Stimulated activated CD4-positive, alpha-beta T cell treated with anti-CD3 and anti-CD28 coated beads, Interleukin-4, amount 100 ng/mL, for 24 hours (primary cell): ENCODE measurements around the gene LRRC34.

Experiments used
- DNase-seq: peaks from one replicate; pipeline ENCODE4 v3.0.0-alpha.2; 2020

Gene LRRC34

GRCh38 chr3:169764312-169764881, 48.3 kb downstream of the LRRC34 start:
- peak; percentile 69 for DNase-seq

DNA sequence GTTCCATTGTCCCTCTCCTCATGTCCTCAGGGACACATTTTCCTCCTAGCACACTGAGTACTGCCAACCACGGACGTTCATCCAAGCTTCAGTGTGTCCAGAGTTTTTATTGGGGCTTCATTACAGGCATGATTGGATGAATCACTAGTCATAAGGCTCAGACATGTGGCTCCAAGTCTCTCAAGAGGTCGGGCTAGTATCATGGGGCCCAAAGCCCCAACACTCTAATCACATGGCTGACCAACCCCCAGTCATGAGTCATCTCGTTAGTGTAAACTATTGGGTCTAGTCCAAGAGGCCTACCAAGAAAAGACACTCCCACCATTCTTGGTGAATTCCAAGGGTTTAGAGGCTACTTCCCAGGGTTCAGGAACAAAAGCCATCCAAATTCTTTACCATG, 52.2 kb downstream of the LRRC34 start:
- DNase-seq, result no peak

DNA sequence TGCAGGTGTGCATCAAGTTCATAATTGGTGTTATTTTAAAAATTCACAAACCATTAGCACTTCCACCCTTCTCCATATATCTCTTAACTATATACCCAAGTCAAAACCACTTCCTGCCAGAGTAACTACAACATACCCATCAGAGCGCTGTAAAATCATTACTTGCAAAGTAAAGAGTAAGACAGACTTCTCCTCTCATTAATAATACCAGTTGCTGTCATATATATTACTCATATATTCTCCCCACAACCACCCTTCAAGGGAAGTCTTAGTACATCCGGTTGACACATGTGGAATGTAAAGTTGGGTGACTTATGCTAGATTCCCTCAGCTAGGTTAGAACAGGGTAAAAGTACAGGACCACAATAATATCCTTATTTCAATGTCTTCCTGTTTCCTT, 53.4 kb downstream of the LRRC34 start:
- DNase-seq, result peak; percentile 14

DNA sequence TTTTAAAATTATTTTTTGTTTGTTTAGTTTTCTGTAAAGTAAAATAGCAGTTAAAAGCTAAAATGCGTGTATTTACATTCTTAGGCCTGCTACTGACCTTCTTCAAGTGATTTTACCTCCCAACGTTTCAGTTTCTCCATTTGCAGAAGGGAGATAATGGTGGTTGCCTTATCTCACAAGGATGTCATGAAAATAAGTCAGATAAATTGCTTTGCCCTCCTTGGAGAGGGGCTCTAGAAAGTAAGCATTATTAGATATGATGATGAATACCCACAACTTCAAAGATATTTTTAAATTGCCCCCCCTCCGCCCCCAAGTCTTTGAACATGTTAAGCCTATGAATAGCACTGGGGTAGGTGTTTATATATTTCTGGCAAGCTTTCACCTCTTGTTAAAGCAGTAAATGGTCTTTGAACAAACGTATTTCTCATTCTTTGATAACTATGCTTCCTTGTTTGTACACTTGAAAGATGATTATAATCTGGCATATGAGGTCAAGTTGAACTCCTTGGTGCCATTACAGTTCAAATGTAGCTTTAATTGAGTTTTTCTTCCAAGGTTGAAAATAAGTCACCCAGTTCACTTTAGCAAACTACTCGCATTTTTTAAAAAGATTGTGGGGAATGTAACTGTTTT, 54.2 kb downstream of the LRRC34 start:
- no peak for DNase-seq

DNA sequence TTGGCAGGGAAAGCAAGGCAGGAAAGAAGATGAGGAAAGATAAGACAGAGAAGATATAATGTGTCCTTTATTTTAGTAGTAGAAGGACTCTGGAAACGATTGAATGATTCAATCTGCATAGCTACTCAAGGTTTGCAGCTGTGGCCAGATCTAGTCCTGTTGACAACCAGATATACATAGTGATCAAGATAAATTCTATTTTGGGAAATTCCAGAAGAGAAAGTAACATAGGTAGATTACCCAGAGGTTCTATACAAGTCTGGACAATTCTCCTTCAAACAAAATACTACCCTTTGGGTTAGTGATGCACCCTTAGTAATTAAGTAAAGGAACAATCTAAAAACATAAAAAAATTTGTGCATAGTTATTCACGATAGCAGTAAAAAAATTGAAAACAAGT, 57.2 kb downstream of the LRRC34 start:
- DNase-seq, result no peak

DNA sequence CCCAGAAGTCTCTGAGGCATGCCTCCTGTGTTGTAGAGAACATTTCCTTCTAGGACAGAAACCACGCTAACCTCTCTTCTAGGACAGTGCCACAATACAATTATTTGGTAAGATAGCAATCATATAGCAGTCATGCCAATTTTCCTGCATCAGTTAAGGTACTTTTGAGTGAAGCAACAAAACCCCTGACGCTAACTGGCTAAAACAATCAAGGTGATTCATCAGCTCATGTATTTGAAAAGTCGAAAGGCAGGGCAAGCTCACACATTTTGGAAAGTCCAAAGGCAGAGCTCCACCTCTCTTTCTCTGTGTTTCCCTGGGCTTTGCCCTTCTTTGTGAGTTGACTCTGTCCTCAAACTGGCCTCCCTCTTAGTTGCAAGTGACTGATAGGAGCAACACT, 58.0 kb downstream of the LRRC34 start:
- DNase-seq, result no peak

DNA sequence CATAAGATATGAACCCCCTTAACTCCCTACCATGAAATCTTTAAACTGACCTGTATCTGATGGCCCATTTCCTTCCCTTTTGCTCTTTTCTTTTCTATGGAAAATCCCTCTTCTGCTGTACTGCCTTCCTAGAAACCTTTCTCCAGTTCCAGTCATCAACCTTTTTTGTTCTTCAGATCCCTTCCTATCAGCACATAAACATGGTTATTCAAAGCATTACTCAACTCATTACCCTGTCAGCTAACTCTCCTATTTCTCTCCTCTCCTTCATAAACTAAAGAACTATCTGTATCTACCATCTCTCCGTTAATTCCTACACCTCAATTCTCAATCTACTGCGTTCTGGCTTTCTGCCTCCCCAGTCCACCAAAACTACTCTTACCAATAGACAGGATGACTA, 60.8 kb downstream of the LRRC34 start:
- no peak for DNase-seq

- no peak for DNase-seq
Measured at GRCh38 chr3:169750665-169751064, 62.0 kb downstream of the LRRC34 start.

DNA sequence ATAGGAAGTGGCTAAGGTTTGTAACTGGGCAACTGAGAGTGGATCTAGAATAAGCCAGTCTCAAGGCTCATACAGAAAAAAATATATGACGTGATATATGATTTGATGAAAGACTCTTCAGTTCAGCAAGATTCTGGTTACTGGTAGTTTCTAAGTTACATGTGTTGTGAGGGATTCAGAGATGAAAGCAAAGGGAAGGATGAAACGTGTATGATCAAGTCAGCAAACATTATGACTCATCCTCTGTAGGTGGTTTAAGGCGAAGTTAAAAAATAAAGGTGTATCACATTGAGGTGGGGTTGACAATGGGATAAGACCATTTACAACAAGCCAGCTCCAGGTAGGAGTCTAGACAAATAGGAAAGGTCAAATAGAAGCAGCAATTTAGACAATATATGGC, 64.0 kb downstream of the LRRC34 start:
- no peak for DNase-seq

DNA sequence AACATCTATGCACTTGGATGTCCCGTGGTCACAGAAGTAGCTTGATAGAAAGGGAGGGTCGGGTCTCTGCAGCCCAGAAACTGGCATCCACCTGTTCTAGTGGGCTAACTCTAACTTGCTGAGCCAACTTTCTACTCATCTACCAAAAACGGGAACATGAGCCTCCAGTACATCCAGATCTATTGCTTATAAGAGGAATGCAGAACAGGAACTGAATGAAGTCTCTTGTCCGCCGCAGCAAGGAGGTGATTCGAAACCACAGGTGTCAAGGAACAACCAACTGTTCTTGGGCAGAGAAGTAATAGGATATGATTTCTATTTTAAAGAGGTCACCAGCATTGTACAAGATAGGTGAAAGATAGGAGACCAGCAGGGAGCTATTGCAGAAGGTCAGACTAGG, 65.8 kb downstream of the LRRC34 start:
- no peak for DNase-seq

DNA sequence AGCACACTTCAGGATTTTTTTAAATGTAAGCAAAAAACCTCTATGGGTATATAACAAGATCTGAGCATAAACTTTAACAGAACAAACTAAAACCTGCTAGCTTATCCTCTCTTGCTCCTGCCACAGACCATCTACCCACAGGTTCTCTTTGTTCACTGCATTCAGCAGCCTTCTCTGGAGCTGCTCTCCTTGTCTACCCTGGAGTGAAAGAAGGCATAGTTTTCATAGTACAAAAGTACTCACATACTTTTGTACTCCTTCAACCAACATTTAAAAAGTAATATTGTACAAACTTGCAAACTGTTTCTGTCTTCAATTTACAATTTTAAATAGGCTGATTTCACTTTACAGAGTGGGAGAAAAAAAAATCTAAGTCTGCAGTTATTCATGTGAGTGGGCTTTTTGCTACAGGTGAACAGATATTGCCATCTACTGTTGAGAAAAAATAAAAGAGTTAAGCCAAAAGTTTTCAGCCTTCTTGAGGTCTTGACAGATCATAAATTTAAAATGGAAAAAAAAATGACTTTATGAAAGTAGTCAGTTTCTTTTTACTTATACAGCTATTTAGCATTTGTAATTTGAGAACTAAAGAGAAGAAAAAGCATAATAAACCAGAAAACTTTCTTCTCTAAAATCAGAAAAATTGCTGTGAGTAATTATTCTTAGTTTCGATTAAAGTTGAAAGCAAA, 68.2 kb downstream of the LRRC34 start:
- no peak for DNase-seq
